Stimulated activated CD8-positive, alpha-beta memory T cell treated with anti-CD3 and anti-CD28 coated beads, Interleukin-15, amount 100 ng/mL, for 24 hours (primary cell): ENCODE results near the gene JADE3.

ENCODE experiments used
- DNase-seq: peaks from one replicate; pipeline ENCODE4 v3.0.0-alpha.2; 2020; ENCODE audit warnings: low read depth

JADE3 gene

GRCh38 chrX:47026198-47026597 lies 114.0 kb downstream of the JADE3 start:
- no peak for DNase-seq

- no peak for DNase-seq
Measured at GRCh38 chrX:47030339-47030738, 118.1 kb downstream of the JADE3 start.

GRCh38 chrX:47047989-47048388 lies 135.8 kb downstream of the JADE3 start:
- DNase-seq, result no peak

GRCh38 chrX:47059142-47059874 lies 147.1 kb downstream of the JADE3 start:
- no peak for DNase-seq

- no peak for DNase-seq
Measured at GRCh38 chrX:47060708-47061107, 148.5 kb downstream of the JADE3 start.

- no peak for DNase-seq
Measured at GRCh38 chrX:47061238-47061919, 149.2 kb downstream of the JADE3 start.

GRCh38 chrX:47063179-47063578 lies 151.0 kb downstream of the JADE3 start:
- no peak for DNase-seq

GRCh38 chrX:47068214-47068613 lies 156.0 kb downstream of the JADE3 start:
- no peak for DNase-seq

- DNase-seq, result no peak
Measured at GRCh38 chrX:47068720-47069119, 156.5 kb downstream of the JADE3 start.

- DNase-seq, result no peak
Measured at GRCh38 chrX:47078129-47079043, 166.2 kb downstream of the JADE3 start, which contains the start of gene RGN. Gene RGN (plus strand): TSS chrX:47078443. CDS start chrX:47081145, 2,702 bp downstream.

- no peak for DNase-seq
Measured at GRCh38 chrX:47080215-47080914, 168.1 kb downstream of the JADE3 start.

- no peak for DNase-seq
Measured at GRCh38 chrX:47080915-47081236, 168.7 kb downstream of the JADE3 start.

GRCh38 chrX:47091149-47091775 lies 179.0 kb downstream of the JADE3 start:
- DNase-seq, result no peak

GRCh38 chrX:47093248-47093647 lies 181.0 kb downstream of the JADE3 start:
- DNase-seq, result no peak

GRCh38 chrX:47093860-47094259 lies 181.6 kb downstream of the JADE3 start:
- no peak for DNase-seq

GRCh38 chrX:47097018-47097417 lies 184.8 kb downstream of the JADE3 start:
- no peak for DNase-seq

GRCh38 chrX:47098338-47099094 lies 186.3 kb downstream of the JADE3 start:
- no peak for DNase-seq

GRCh38 chrX:47101206-47101605 lies 189.0 kb downstream of the JADE3 start:
- DNase-seq, result no peak
